Keratinocyte (primary cell): ENCODE measurements around the gene L3MBTL3. TPM values are rescaled to one million over a fixed set of nuclear protein-coding genes. Genes with fewer than 3 reads are reported as not detected.
"Not testable (repeated sequence)": the region's sequence is repeated elsewhere in the genome, so short reads cannot be mapped to it uniquely, and the experiment has no call there.

ENCODE experiments used
- DNase-seq: peaks from one replicate; pipeline ENCODE4 v3.0.0-alpha.2; 2011; ENCODE audit warnings: low read depth, missing footprints, low spot score
- FAIRE-seq: peaks from 2 replicates; lab custom pipeline; 2011; peaks lifted over from hg19 to GRCh38; lab: Jason Lieb, UNC
- H2AFZ ChIP-seq: 2 replicates; pipeline ENCODE4 v1.6.0; 2012; ENCODE audit warnings: low read length, control low read depth, inconsistent platforms; ENCODE audit not compliant: control insufficient read depth
- H3K27ac ChIP-seq: 2 replicates; pipeline ENCODE4 v1.5.1; 2011; ENCODE audit warnings: low read length; ENCODE audit not compliant: control insufficient read depth, insufficient read depth
- H3K27me3 ChIP-seq: 3 replicates; pipeline ENCODE4 v1.6.0; 2011; ENCODE audit warnings: low read length; ENCODE audit not compliant: control insufficient read depth, insufficient read depth; ENCODE audit errors: extremely low read depth
- H3K36me3 ChIP-seq, 2 experiments: 2 replicates in 1 of 2; 3 replicates in 1 of 2; pipeline ENCODE4 v1.5.1; 2011; ENCODE audit warnings: low read length in 2 of 2, mild to moderate bottlenecking in 1 of 2; ENCODE audit not compliant: control insufficient read depth in 2 of 2, insufficient read depth in 2 of 2; ENCODE audit errors: extremely low read depth in 1 of 2
- H3K4me1 ChIP-seq: 3 replicates; pipeline ENCODE4 v1.5.1; 2011; ENCODE audit warnings: low read length; ENCODE audit not compliant: control insufficient read depth, insufficient read depth; ENCODE audit errors: extremely low read depth
- H3K4me2 ChIP-seq: 3 replicates; pipeline ENCODE4 v1.6.0; 2011; ENCODE audit warnings: low read depth, low read length; ENCODE audit not compliant: control insufficient read depth, insufficient read depth; ENCODE audit errors: extremely low read depth
- H3K4me3 ChIP-seq, 3 experiments: fragments of 200-600 bp in 1 of 3; sonication (generic) in 1 of 3; 2 replicates in 2 of 3; 3 replicates in 1 of 3; pipeline ENCODE4 v1.5.1; 2011 to 2016; ENCODE audit warnings: low read length in 3 of 3, mild to moderate bottlenecking in 3 of 3, control low read depth in 2 of 3, inconsistent platforms in 1 of 3, low read depth in 1 of 3, mixed read lengths in 1 of 3, mixed run types in 1 of 3, moderate library complexity in 1 of 3; ENCODE audit not compliant: control insufficient read depth in 2 of 3, insufficient read depth in 2 of 3; ENCODE audit errors: extremely low read depth in 1 of 3
- H3K79me2 ChIP-seq: 2 replicates; pipeline ENCODE4 v1.6.0; 2012; ENCODE audit warnings: low read length; ENCODE audit not compliant: control insufficient read depth, insufficient read depth
- H3K9ac ChIP-seq: 3 replicates; pipeline ENCODE4 v1.6.0; 2011; ENCODE audit warnings: low read length; ENCODE audit not compliant: control insufficient read depth, insufficient read depth; ENCODE audit errors: extremely low read depth
- H3K9me1 ChIP-seq: 3 replicates; pipeline ENCODE4 v1.6.0; 2011; ENCODE audit warnings: low read length; ENCODE audit not compliant: control insufficient read depth, insufficient read depth; ENCODE audit errors: extremely low read depth
- H3K9me3 ChIP-seq: 2 replicates; pipeline ENCODE4 v1.5.1; 2012; ENCODE audit warnings: low read depth, low read length; ENCODE audit not compliant: control insufficient read depth
- H4K20me1 ChIP-seq: 3 replicates; pipeline ENCODE4 v1.6.0; 2011; ENCODE audit warnings: low read length; ENCODE audit not compliant: control insufficient read depth, insufficient read depth; ENCODE audit errors: extremely low read depth
- CTCF ChIP-seq, 3 experiments: IDR thresholded peaks in 1 of 3; conservative IDR thresholded peaks in 1 of 3; optimal IDR thresholded peaks in 1 of 3; 2 replicates in 2 of 3; 3 replicates in 1 of 3; pipeline versions ENCODE3 to v1.5.1; 2011; ENCODE audit warnings: low read length in 3 of 3, mild to moderate bottlenecking in 3 of 3, moderate library complexity in 2 of 3, control low read depth in 1 of 3, inconsistent platforms in 1 of 3; ENCODE audit not compliant: insufficient read depth in 2 of 3; ENCODE audit errors: extremely low read depth in 1 of 3
- EZH2 ChIP-seq: IDR thresholded peaks from one replicate; pipeline ENCODE4 v1.6.1; 2012; ENCODE audit warnings: inconsistent platforms, mild to moderate bottlenecking, low read length, moderate library complexity
- dilution Hi-C: fragments of 300-500 bp; cut with MboI; formaldehyde crosslinking; loops from one replicate; pipeline ENCODE4 v1.7.0; 2020; ENCODE audit warnings: low sequenced_read_pairs; ENCODE audit not compliant: extremely low pct_ligation_motif_present
- polyA plus RNA-seq, 5 experiments: library from polyadenylated mRNA; depleted of rRNA in 3 of 5; stranded (reverse) in 3 of 5; stranded (forward) in 1 of 5; unstranded in 1 of 5; fragments of >200 nt; gene quantifications; 1 replicate in 1 of 5; 2 replicates in 3 of 5; 3 replicates in 1 of 5; pipeline versions ENCODE4 v1.2.1 to v1.2.3, GENCODE V29; 2011 to 2012; ENCODE audit warnings: missing spikeins in 2 of 5, low read depth in 1 of 5, low replicate concordance in 1 of 5

Gene L3MBTL3
- polyA plus RNA-seq, 1 donor (not counting 4 experiments of a cell fraction or from before 2014, with no cell fraction given), result 16.6 TPM

- no peaks in the 10 kb centered on the region for H3K79me2 ChIP-seq
- H2AFZ ChIP-seq, result no peak overlapping the region
- H3K9me1 ChIP-seq, result no peaks in the 10 kb centered on the region
- dilution Hi-C loops, result no loop called here
- H3K4me1 ChIP-seq, result no peaks in the 10 kb centered on the region
- no peak for DNase-seq
- TF ChIP-seq CTCF (optimal IDR thresholded peaks at IDR 0.05 in 1 of 3, IDR thresholded peaks at IDR 0.05 in 1 of 3, conservative IDR thresholded peaks at IDR 0.05 in 1 of 3; ENCODE audit: extremely low read depth in 1 of 3, insufficient read depth in 2 of 3, low read length in 3 of 3), result peak; percentile 35 to 48 (median 38)
- TF ChIP-seq EZH2, result no peak
- no peaks in the 10 kb centered on the region for H3K27me3 ChIP-seq
- no peak overlapping the region for H3K4me3 ChIP-seq
- H3K9ac ChIP-seq, result no peak overlapping the region
- H3K4me2 ChIP-seq, result no peak overlapping the region
- H4K20me1 ChIP-seq, result no peaks in the 10 kb centered on the region
- no peak overlapping the region for H3K27ac ChIP-seq
- no peaks in the 10 kb centered on the region for H3K9me3 ChIP-seq
- no peaks in the 10 kb centered on the region for H3K36me3 ChIP-seq
- no peak for FAIRE-seq
Measured at GRCh38 chr6:130148181-130148580, 129.8 kb downstream of the L3MBTL3 start.

- H3K9me3 ChIP-seq, H3K9me1 ChIP-seq, H3K27ac ChIP-seq, H3K9ac ChIP-seq, H4K20me1 ChIP-seq, DNase-seq, FAIRE-seq, H3K79me2 ChIP-seq, H2AFZ ChIP-seq, H3K4me1 ChIP-seq, H3K4me2 ChIP-seq, H3K27me3 ChIP-seq, H3K36me3 ChIP-seq, dilution Hi-C loops, H3K4me3 ChIP-seq: not testable (repeated sequence)
Measured at GRCh38 chr6:130149016-130149415, 130.6 kb downstream of the L3MBTL3 start.

DNA sequence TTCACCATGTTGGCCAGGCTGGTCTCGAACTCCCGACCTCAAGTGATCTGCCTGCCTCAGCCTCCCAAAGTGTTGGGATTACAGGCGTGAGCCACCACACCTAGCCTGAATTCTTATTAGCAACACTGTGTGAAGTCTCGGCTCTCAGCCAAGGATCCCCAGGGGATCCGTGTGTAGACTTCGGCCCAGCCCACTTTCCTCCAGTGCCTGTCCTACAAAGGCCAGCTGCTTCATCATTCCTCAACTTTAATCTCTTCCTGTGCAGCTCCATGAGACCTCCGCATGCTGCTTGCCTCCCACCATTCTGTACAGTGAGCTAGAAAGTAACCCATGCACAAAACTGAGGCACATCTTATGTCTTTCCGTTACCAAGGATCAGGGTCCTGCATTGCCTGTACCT, 132.5 kb downstream of the L3MBTL3 start:
- H2AFZ ChIP-seq, result no peak overlapping the region
- H4K20me1 ChIP-seq, result no peaks in the 10 kb centered on the region
- dilution Hi-C loops, result no loop called here
- no peaks in the 10 kb centered on the region for H3K9me3 ChIP-seq
- H3K36me3 ChIP-seq, result no peaks in the 10 kb centered on the region
- no peak overlapping the region for H3K4me2 ChIP-seq
- TF ChIP-seq CTCF (optimal IDR thresholded peaks at IDR 0.05 in 1 of 3, IDR thresholded peaks at IDR 0.05 in 1 of 3, conservative IDR thresholded peaks at IDR 0.05 in 1 of 3; ENCODE audit: extremely low read depth in 1 of 3, insufficient read depth in 2 of 3, low read length in 3 of 3), result no peak
- no peaks in the 10 kb centered on the region for H3K79me2 ChIP-seq
- FAIRE-seq (no peak), DNase-seq (no peak)
- no peaks in the 10 kb centered on the region for H3K9me1 ChIP-seq
- no peaks in the 10 kb centered on the region for H3K27me3 ChIP-seq
- no peak overlapping the region for H3K27ac ChIP-seq
- no peak overlapping the region for H3K9ac ChIP-seq
- H3K4me1 ChIP-seq, result no peaks in the 10 kb centered on the region
- no peak overlapping the region for H3K4me3 ChIP-seq
